ENCODE results near the gene CIRBP.
"Not testable (repeated sequence)": the region's sequence is repeated elsewhere in the genome, so short reads cannot be mapped to it uniquely, and the experiment has no call there.

Gene CIRBP

DNA sequence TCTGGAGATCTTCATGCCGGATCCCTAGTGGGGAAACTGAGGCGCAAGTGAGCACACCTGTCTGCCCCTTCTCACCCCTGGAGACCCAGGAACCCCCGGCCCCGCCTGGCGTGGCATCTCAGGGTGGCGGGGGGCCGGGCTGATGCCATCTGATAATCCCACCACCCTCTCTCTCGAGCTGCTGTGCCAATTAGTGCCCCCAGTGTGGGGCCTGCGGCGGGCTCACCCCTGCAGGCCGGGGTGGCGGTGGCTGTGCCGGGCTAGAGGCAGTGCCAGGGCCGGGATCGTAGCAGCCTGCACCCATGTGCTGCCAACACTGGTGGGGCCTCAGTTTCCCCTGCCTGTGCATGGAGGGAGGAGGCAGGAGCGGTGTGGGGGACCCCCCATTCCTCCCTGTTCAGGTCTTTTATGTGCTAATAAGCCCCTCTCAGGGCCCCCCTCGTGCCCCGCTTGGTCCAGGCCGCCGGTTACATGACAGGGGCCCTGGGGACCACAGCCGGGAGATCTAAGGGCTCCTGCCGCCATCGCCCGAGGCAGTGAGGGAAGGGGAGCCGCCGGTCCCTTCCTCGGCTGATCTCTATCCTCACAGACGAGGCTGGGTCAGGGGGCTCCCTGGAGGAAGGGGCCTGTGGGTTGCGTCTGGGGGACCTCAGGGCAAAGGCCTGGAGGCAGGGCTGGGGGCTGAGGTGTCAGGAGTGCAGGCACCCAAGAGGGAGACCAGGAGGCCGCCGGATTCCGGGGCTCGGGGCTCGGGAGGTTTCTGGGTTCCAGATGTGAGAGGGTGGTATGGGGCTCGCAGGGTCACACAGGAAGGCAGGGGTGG, 24.9 kb downstream of the CIRBP start:
- Mint-ChIP-seq H3K27ac (no peak overlapping the region), H3K4me3 (no peak overlapping the region), H3K4me1 (peaks cover 11% of the 10 kb centered on the region), H3K27me3 (peaks cover 54% of the 10 kb centered on the region), H3K9me3 (no peaks in the 10 kb centered on the region)
- DNase-seq (no peak), ATAC-seq (no peak)

DNA sequence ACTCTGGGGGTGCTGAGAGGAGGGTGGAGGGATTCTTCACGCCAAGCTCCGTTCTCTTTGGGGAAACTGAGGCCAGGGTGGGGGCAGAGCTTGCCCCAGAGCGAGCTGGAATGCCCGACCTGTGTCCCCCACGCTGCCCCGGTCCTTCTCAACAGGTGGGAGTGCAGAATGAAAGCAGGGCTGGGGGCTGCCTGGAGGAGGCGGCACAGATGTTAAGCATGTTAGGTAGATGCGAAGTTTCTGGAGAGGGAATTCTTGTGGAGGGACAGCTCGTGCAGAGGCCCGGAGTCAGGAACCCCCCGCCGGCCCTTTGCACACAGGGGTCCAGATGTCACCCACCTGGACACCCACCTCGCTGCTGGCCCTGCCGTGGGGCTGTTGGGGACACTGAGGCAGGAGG, 25.6 kb downstream of the CIRBP start:
- Mint-ChIP-seq H3K4me3 (peak overlapping the region in 1 of 2 donors; percentile 21), H3K9me3 (no peaks in the 10 kb centered on the region), H3K27me3 (peaks cover 47% of the 10 kb centered on the region), H3K4me1 (peaks cover 11% of the 10 kb centered on the region), H3K27ac (no peak overlapping the region)
- no peak for DNase-seq
- no peak for ATAC-seq

DNA sequence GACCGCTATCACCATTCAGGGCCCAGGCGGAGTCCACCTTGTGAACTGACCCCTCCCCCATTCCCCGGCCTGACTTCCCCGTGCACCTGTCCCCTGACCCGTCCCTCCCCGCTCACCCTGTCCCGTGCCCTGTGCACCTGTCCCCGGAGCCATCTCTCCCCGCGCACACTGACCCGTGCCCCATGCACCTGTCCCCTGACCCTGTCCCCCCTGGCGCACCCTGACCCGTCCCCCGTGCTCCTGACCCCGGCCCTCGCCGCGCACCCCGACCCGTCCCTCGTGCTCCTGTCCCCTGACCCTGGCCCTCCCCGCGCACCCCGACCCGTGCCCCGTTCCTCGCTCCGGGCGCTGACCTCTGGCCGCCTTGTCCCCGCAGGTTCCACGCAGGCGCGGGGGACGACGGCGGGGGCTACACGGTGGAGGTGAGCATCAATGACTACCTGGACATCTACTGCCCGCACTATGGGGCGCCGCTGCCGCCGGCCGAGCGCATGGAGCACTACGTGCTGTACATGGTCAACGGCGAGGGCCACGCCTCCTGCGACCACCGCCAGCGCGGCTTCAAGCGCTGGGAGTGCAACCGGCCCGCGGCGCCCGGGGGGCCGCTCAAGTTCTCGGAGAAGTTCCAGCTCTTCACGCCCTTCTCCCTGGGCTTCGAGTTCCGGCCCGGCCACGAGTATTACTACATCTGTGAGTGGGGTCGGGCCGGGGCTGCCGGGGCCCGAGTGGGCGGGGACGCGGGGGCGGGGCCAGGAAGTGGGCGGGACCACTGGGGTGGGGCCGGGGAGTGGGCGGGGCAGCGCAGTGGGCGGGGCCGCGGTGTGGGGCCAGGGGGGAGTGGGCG, 26.3 kb downstream of the CIRBP start:
- Mint-ChIP-seq H3K4me1 (peaks cover 11% of the 10 kb centered on the region), H3K27me3 (peaks cover 40% of the 10 kb centered on the region), H3K4me3 (peak overlapping the region in 1 of 2 donors; percentile 8), H3K27ac (no peak overlapping the region), H3K9me3 (no peaks in the 10 kb centered on the region)
- DNase-seq (no peak), ATAC-seq (peak; percentile 51)

DNA sequence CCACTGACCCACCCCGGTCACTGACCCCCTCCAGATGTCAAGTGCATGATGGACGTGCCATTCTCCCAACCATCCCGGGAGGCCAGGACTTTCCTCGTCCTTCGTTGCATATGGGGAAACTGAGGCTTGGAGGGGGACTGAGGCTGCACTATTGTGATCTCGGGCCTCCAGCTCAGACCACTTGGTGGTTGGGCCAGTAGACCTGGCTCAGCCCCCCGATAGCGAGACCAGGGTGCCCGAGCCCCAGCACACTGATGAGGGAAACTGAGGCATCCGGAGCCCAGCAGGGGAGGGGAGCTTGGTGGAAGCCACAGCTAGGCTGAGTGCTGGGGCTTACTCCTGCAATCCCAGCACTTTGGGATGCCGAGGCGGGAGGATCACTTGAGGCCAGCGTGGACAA, 26.9 kb downstream of the CIRBP start:
- DNase-seq (no peak), ATAC-seq (no peak)
- no peak overlapping the region for H3K4me3 Mint-ChIP-seq
- H3K27ac Mint-ChIP-seq: peak overlapping the region in 1 of 2 donors; percentile 89
- H3K4me1 Mint-ChIP-seq: peaks cover 11% of the 10 kb centered on the region
- peaks cover 38% of the 10 kb centered on the region for H3K27me3 Mint-ChIP-seq
- no peaks in the 10 kb centered on the region for H3K9me3 Mint-ChIP-seq

DNA sequence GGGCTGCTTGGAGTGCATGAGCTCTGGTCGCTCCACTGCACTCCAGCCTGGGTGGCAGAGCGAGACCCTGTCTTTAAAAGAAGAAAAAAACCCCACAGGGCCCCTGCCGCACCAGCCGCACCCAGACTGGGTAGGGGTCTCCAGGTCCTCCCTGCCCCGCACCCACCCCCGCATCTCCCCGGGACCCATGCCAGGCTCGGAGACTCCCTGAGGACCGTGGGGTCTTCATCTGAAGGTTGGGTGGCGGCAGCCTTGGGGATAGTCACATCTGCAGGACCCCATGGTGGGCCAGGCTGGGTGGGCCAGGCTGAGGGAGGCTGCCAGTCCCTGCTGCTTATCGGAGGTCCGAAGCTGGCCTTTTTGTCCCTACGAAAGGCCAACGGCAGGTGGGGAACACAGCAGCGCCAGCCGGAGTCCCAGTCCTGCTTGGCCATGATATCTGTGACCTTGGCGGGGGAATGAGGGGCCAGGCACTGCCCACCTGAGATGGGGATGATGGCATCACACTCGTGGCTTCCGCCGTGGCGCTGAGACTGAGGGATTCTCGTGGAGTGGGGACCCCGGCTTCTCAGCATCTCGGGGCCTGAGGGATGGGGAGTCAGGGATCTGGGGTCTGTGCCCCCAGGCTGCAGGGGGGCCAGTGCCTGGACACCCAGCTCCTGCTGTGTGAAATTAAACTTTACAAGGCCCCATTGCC, 27.6 kb downstream of the CIRBP start:
- DNase-seq (no peak), ATAC-seq (no peak)
- no peaks in the 10 kb centered on the region for H3K9me3 Mint-ChIP-seq
- H3K4me1 Mint-ChIP-seq: peaks cover 11% of the 10 kb centered on the region
- H3K27ac Mint-ChIP-seq: peak overlapping the region in 1 of 2 donors; percentile 89
- H3K4me3 Mint-ChIP-seq: no peak overlapping the region
- peaks cover 38% of the 10 kb centered on the region for H3K27me3 Mint-ChIP-seq

DNA sequence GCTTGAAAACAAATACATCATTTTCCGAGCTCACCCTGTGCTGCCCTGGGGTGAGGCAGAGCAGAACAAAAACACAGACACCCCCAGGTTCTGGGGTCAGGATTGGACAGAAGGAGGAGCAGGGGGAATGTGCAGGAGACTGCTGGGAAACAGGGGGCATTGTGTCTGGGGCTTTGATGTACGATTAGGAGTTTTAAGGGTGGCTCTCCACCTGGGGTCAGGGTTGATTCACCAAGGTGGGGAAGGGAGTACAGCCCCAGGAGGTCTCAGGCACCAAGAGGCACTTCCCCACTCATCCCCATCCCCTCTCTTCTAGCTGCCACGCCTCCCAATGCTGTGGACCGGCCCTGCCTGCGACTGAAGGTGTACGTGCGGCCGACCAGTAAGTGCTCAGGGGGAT, 29.1 kb downstream of the CIRBP start:
- no peak overlapping the region for H3K27ac Mint-ChIP-seq
- no peak overlapping the region for H3K4me3 Mint-ChIP-seq
- ATAC-seq (no peak), DNase-seq (no peak)
- no peaks in the 10 kb centered on the region for H3K9me3 Mint-ChIP-seq
- H3K4me1 Mint-ChIP-seq: peaks cover 11% of the 10 kb centered on the region
- peaks cover 24% of the 10 kb centered on the region for H3K27me3 Mint-ChIP-seq

DNA sequence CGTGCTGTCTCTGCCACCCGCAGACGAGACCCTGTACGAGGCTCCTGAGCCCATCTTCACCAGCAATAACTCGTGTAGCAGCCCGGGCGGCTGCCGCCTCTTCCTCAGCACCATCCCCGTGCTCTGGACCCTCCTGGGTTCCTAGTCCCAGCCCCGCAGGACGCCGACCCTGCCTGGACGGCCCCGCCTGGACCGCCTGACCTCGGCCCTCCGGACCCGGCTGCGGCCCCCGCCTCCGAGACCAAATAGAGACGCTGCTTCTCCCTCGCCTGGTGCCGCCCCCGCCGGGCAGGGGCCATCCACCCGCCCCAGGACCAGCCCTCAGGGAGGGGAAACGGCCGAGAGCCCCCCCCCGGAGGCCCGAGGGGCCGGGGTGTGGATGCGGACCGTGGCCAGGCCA, 30.7 kb downstream of the CIRBP start:
- Mint-ChIP-seq H3K27ac (no peak overlapping the region), H3K4me3 (no peak overlapping the region), H3K4me1 (peaks cover 3% of the 10 kb centered on the region), H3K27me3 (peaks cover 8% of the 10 kb centered on the region), H3K9me3 (no peaks in the 10 kb centered on the region)
- ATAC-seq (peak; percentile 16), DNase-seq (no peak)

DNA sequence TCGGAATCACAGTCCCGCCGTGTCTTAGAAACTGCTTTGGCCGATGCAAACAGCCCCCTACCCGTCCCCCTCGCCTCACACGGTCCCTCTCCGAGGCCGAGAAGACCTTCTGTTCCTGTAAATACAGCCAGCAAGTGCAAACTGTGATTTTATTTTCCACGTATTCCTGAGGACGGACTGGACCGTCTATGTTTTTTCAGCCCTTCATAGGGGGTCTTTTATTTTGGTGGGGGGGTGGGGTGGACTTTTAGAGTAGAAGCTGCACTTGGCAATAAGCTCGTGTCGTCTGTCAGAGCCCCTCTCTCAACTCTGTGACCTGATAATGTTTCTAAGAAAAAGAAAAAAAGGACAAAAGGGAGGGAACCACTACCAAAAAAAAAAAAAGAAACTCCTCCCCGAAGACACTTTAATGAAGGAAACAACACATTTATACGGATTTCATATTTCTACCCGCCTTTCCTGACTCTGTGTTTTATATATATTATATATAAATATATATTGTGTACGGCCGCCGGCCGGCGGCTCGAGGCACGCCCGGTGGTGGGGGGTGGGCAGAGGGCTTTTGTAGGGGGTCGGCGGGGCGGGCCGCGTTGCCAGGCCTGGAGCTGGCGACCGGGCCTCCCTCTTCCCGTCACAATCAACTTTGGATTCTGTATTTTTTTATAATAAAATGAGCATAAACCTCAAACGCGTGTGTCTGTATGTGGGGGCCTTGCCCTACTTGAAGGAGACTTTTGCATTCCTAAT, 31.8 kb downstream of the CIRBP start:
- no peak for DNase-seq
- Mint-ChIP-seq H3K4me1 (no peaks in the 10 kb centered on the region), H3K27ac (no peak overlapping the region), H3K4me3 (no peak overlapping the region), H3K27me3 (no peaks in the 10 kb centered on the region), H3K9me3 (no peaks in the 10 kb centered on the region)
- ATAC-seq: no peak

DNA sequence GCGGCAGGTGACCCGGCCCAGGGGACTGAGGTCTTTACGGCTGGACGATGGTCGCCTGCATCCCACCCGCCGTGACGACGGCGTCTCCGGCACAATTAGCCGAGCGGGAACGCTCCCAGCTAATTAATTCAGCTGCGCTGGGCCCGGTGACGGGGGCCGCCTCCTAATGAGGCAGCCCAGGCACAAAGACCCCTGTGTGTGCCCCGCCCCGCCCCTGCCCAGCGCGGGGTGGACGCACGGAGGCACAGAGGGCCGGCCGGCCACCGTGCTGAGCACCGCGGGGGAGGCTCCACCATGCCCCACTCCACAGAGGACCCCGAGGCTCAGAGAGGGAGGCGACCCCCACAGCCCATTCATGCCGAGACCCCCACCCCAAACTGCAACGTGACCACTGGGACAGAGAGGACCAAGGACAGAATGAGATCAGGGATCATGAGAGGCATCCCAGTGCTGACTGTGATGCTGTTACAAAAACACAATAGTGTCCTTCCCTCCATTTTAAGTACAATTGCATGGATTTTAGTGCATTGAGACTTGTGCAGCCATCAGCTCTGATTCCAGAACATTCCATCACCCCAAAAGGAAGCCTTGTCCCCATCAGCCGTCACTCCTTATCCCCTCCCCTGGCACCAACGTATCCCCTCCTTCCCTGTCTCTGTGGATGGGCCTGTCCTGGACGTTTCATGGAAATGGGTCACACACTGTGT, 33.6 kb downstream of the CIRBP start:
- no peaks in the 10 kb centered on the region for H3K27me3 Mint-ChIP-seq
- H3K27ac Mint-ChIP-seq: no peak overlapping the region
- DNase-seq: no peak
- H3K4me1 Mint-ChIP-seq: no peaks in the 10 kb centered on the region
- H3K4me3 Mint-ChIP-seq: no peak overlapping the region
- no peak for ATAC-seq
- H3K9me3 Mint-ChIP-seq: no peaks in the 10 kb centered on the region

DNA sequence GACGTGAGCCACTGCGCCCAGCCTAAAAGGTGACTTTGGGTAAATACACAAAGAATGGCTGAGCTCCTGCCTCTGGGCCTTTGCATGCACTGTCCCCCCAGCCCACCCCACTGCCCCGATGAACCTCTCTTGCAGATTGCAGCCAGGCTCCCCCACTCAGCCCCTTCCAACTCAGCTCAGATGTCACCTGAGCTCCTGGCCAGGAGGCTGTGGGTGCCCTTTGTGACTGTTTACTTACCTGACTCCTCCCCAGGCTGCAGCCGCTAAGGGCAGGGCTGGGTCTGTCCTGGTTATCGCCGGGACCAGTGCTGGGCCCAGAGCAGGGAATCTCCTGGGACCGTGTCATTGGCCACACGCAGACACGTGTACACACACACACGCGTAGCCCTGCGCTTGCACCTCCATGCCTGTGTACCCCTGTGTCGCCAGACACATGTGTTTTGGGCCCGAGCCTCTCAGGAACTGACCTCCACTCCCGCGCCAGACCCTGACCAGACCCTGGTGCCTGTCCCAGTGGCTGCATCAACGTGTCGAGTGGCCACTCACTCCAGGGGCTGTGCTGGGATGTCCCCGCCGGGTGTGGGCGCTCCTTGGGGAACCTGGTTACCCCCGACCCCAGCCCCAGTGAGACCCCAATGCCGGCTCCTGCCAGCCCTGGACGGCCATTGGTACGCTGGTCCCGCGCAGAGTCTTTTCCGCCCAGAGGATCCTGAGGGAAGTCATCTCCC, 35.2 kb downstream of the CIRBP start:
- Mint-ChIP-seq H3K4me3 (no peak overlapping the region), H3K4me1 (no peaks in the 10 kb centered on the region), H3K9me3 (no peaks in the 10 kb centered on the region), H3K27me3 (no peaks in the 10 kb centered on the region), H3K27ac (no peak overlapping the region)
- DNase-seq: no peak
- no peak for ATAC-seq

DNA sequence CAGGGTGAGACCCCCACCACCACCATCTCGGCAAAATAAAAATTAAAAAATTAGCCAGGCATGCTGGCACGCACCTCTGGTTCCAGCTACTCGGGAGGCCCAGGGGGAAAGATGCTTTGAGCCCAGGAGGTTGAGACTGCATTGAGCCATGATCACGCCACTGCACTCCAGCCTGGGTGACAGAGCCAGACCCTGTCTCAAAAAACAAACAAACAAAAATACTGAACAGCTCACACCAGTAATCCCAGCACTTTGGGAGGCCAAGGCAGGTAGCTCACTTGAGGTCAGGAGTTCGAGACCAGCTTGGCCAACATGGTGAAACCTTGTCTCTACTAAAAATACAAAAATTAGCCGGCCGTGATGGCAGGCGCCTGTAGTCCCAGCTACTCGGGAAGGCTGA, 36.2 kb downstream of the CIRBP start:
- not testable (repeated sequence) for H3K27ac Mint-ChIP-seq, H3K4me3 Mint-ChIP-seq, H3K9me3 Mint-ChIP-seq, ATAC-seq, H3K4me1 Mint-ChIP-seq, H3K27me3 Mint-ChIP-seq, DNase-seq

DNA sequence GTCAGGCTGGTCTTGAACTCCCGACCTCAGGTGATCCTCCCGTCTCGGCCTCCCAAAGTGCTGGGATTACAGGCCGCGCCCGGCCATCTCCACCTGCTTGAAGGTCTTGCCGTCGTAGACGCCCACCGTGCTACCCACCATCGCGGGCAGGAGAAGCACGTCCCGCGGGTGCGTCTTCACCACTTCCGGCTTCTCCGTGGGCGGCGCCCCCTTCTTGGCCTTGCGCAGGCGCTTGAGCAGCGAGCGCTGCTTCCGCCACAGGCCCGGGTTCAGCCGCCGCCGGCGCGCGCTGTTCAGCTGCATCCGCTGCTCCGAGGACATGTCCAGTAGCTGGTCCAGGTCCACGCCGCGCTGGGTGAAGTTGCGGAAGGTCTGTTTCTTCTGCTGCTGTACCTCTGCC, 38.2 kb downstream of the CIRBP start:
- H3K27ac Mint-ChIP-seq: no peak overlapping the region
- H3K4me1 Mint-ChIP-seq: no peaks in the 10 kb centered on the region
- ATAC-seq (no peak), DNase-seq (no peak)
- H3K27me3 Mint-ChIP-seq: no peaks in the 10 kb centered on the region
- no peak overlapping the region for H3K4me3 Mint-ChIP-seq
- no peaks in the 10 kb centered on the region for H3K9me3 Mint-ChIP-seq

DNA sequence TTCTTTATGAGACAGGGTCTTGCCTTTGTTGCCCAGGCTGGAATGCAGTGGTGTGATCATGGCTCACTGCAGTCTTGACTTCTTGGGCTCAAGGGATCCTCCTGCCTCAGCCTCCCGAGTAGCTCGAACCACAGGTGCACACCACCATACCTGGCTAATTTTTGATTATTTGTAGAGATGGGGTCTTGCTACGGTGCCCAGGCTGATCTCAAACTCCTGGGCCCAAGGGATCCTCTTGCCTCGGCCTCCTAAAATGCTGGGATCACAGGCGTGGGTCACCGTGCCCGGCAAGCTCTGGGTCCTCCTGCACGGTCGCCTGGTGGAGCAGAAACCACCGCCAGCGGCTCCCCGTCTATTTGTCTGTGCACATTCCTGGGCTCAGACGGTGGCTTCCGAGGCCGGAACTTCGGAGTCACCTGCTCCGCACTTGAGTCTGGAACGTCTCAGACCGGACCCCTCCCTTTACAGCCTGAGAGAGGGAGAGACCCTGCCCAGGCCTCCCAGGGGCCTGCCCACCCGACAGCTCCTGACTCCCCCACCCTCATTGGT, 38.7 kb downstream of the CIRBP start:
- Mint-ChIP-seq H3K4me3 (no peak overlapping the region), H3K4me1 (no peaks in the 10 kb centered on the region), H3K27me3 (no peaks in the 10 kb centered on the region), H3K9me3 (no peaks in the 10 kb centered on the region), H3K27ac (no peak overlapping the region)
- DNase-seq (no peak), ATAC-seq (no peak)

DNA sequence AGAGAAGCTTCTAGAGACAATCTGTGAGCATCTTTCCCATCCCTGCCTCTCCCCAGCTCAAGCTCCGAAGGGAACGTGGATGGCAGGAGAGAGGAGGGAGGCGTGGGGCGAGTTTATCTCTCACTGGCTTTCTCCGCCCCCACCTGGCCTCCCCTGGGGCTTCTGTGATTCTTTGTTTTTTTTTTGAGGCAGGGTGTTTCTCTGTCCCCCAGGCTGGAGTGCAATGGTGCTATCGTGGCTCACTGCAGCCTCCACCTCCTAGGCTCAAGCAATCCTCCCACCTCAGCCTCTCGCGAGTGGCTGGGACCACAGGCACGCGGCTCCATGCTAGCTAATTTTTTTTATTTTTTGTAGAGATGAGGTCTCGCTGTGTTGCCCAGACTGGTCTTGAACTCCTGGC, 39.6 kb downstream of the CIRBP start:
- no peaks in the 10 kb centered on the region for H3K4me1 Mint-ChIP-seq
- ATAC-seq: no peak
- DNase-seq: no peak
- no peak overlapping the region for H3K4me3 Mint-ChIP-seq
- no peaks in the 10 kb centered on the region for H3K27me3 Mint-ChIP-seq
- no peaks in the 10 kb centered on the region for H3K9me3 Mint-ChIP-seq
- H3K27ac Mint-ChIP-seq: no peak overlapping the region
